Ovary (tissue), 3 donors: ENCODE results near the gene PNPLA2.

Experiments used
- CTCF ChIP-seq, 3 donors: fragments of 450-650 bp in 2 of 3; fragments of 200-600 bp in 1 of 3; IDR thresholded peaks; one replicate each; pipeline versions ENCODE4 v1.5.1 to v1.8.0; 2016 to 2022; ENCODE audit warnings: antibody characterized with exemption in 3 of 3, mild to moderate bottlenecking in 1 of 3
- EP300 ChIP-seq: sonication (generic); formaldehyde crosslinking; IDR thresholded peaks from one replicate; pipeline ENCODE4 v1.6.1; 2017; ENCODE audit warnings: antibody characterized with exemption
- POLR2A ChIP-seq: fragments of 450-650 bp; IDR thresholded peaks from one replicate; pipeline ENCODE4 v1.6.1; 2017; ENCODE audit warnings: antibody characterized with exemption, mild to moderate bottlenecking, moderate library complexity
- donor health status: DM: no; HTN: no; CAD: no.

- TF ChIP-seq CTCF (IDR thresholded peaks at IDR 0.05) (no peak), EP300 (no peak), POLR2A (no peak)
These were observed 36.1 kb downstream of the PNPLA2 start for GRCh38 chr11:854601-855329.
